ENCODE results near the gene ANXA6.

GRCh38 chr5:151200913-151201595 is 43.5 kb upstream of the ANXA6 start:
- no peak for TF ChIP-seq CTCF (IDR thresholded peaks at IDR 0.05)
- no peak for TF ChIP-seq EP300 (IDR thresholded peaks at IDR 0.05)
- TF ChIP-seq POLR2A (IDR thresholded peaks at IDR 0.05): no peak
- TF ChIP-seq POLR2AphosphoS5 (IDR thresholded peaks at IDR 0.05): no peak

Data from gastroesophageal sphincter (tissue), 3 donors.